Tibial nerve (tissue), 4 donors: ENCODE data around the gene CXCL17. TPM values are rescaled to one million over a fixed set of nuclear protein-coding genes. Genes with fewer than 3 reads are reported as not detected.

ENCODE experiments used
- DNase-seq, 2 donors: peaks; one replicate each; pipeline ENCODE4 v3.0.0-alpha.2; 2019; ENCODE audit warnings: low spot score in 2 of 2
- H3K27ac ChIP-seq, 4 donors: fragments of 200-600 bp; sonication (generic) in 3 of 4; one replicate each; pipeline ENCODE4 v1.5.1; 2017 to 2019; ENCODE audit warnings: mild to moderate bottlenecking in 1 of 4
- H3K27me3 ChIP-seq, 2 donors: fragments of 200-600 bp; sonication (generic) in 1 of 2; one replicate each; pipeline versions ENCODE4 v1.5.1 to v1.6.0; 2017 to 2019
- H3K36me3 ChIP-seq, 3 donors: fragments of 200-600 bp; sonication (generic); one replicate each; pipeline ENCODE4 v1.5.1; 2018 to 2019
- H3K4me1 ChIP-seq, 4 donors: fragments of 200-600 bp; sonication (generic) in 3 of 4; one replicate each; pipeline ENCODE4 v1.5.1; 2017 to 2019
- H3K4me3 ChIP-seq, 4 donors: fragments of 200-600 bp; sonication (generic) in 3 of 4; one replicate each; pipeline ENCODE4 v1.5.1; 2017 to 2019; ENCODE audit warnings: mild to moderate bottlenecking in 1 of 4, moderate library complexity in 1 of 4
- H3K9me3 ChIP-seq, 4 donors: fragments of 200-600 bp; sonication (generic) in 3 of 4; one replicate each; pipeline ENCODE4 v1.5.1; 2017 to 2019
- EP300 ChIP-seq, 2 donors: sonication (generic); formaldehyde crosslinking; IDR thresholded peaks; one replicate each; pipeline ENCODE4 v1.6.1; 2017; ENCODE audit warnings: antibody characterized with exemption in 2 of 2, mild to moderate bottlenecking in 1 of 2
- POLR2A ChIP-seq, 2 donors: fragments of 450-650 bp; IDR thresholded peaks; one replicate each; pipeline ENCODE4 v1.6.1; 2017; ENCODE audit warnings: antibody characterized with exemption in 2 of 2, mild to moderate bottlenecking in 2 of 2, moderate library complexity in 2 of 2
- WGBS, 2 donors: methylation state at CpG; one replicate each; pipeline ENCODE4 v1.1.5; 2018; 5-methylcytosine and 5-hydroxymethylcytosine counted together
- total RNA-seq, 4 donors: library from RNA; depleted of rRNA; stranded (reverse); fragments of >200 nt; gene quantifications; one replicate each; pipeline ENCODE4 v1.1.0, GENCODE V29; 2016
- TF ChIP-seq, protein P1 (sequence below), 5 experiments: fragments of 200-600 bp in 3 of 5; fragments of 450-650 bp in 2 of 5; sonication (generic) in 3 of 5; IDR thresholded peaks; one replicate each; pipeline ENCODE4 v1.5.1; 2016 to 2019; ENCODE audit warnings: antibody characterized with exemption in 5 of 5, mild to moderate bottlenecking in 3 of 5, moderate library complexity in 2 of 5

CXCL17 gene
- total RNA-seq, 4 donors from 2014 or later, result not detected

DNA sequence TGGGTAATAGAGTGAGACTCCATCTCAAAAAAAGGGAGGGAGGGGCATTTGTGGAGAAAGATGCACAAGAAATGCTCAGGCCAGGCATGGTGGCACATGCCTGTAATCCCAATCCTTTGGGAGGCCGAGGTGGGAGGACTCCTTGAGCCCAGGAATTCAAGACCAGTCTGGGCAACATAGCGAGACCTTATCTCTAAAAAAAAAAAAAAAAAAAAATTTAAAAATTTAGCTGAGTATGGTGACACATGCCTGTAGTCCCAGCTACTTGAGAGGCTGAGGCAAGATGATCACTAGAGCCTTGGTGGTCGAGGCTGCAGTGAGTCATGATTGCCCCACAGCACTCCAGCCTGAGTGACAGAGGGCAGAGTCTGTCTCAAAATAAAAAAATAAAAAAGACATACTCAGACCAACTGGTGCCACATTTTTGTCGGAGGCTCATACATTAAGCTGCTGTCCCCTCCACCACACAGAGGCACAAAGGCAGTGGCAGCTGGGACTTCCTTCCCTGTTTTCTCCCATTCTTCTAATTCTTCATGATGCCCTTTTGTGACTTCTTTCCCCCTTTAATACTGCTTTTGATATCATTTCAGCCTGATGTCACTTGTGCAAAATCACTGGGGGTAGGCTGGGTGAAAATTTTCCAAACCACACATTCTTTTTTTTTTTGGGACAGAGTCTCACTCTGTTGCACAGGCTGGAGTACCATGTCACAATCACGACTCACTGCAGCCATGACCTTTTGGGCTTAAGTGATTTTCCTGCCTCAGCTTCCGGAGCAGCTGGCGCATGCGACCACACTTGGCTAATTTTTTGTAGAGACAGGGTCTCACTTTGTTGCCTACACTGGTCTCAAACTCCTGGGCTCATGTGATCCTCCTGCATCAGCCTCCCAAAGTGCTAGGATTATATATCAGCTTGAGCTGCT lies 26.8 kb upstream of the CXCL17 start:
- H3K4me3 ChIP-seq, result no peak overlapping the region
- DNase-seq, result no peak
- H3K9me3 ChIP-seq, result no peaks in the 10 kb centered on the region
- peak overlapping the region in 1 of 4 donors; percentile 11 for H3K27ac ChIP-seq
- H3K36me3 ChIP-seq, result no peaks in the 10 kb centered on the region
- H3K4me1 ChIP-seq, result peaks cover 0 to 31% (median 0%) of the 10 kb centered on the region in 4 donors
- WGBS, 2 donors, result 42 to 50% methylated on average over 8 of the region's 8 CpGs
- TF ChIP-seq, protein P1, sequence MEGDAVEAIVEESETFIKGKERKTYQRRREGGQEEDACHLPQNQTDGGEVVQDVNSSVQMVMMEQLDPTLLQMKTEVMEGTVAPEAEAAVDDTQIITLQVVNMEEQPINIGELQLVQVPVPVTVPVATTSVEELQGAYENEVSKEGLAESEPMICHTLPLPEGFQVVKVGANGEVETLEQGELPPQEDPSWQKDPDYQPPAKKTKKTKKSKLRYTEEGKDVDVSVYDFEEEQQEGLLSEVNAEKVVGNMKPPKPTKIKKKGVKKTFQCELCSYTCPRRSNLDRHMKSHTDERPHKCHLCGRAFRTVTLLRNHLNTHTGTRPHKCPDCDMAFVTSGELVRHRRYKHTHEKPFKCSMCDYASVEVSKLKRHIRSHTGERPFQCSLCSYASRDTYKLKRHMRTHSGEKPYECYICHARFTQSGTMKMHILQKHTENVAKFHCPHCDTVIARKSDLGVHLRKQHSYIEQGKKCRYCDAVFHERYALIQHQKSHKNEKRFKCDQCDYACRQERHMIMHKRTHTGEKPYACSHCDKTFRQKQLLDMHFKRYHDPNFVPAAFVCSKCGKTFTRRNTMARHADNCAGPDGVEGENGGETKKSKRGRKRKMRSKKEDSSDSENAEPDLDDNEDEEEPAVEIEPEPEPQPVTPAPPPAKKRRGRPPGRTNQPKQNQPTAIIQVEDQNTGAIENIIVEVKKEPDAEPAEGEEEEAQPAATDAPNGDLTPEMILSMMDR (IDR thresholded peaks at IDR 0.05), result no peak
- TF ChIP-seq POLR2A (IDR thresholded peaks at IDR 0.05) (no peak), EP300 (IDR thresholded peaks at IDR 0.05) (no peak)
- no peaks in the 10 kb centered on the region for H3K27me3 ChIP-seq

DNA sequence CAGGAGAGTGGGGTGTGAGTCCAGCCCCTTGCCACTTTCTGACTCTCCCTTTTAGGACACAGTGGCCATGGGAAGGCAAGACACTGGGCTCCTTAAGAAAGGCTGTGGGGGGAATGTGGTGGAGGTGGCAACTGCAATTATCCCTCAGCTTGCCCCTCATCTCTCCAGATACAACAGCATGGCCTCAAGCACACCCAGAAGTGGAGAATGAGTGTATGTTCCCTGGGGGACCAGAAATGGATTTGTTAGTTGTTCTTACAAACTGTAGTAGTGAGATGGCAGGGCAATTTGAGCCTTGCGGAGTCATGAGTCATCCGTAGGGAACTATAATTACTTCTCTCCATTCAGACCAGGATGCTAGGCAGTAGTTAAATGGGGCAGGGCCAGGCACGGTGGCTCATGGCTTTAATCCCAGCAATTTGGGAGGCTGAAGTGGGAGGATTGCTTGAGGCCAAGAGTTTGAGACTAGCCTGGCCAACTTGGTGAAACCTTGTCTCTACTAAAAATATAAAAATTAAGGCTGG lies 25.6 kb upstream of the CXCL17 start:
- Histone ChIP-seq H3K36me3 (no peaks in the 10 kb centered on the region), H3K4me1 (peaks cover 0 to 31% (median 0%) of the 10 kb centered on the region in 4 donors), H3K27me3 (no peaks in the 10 kb centered on the region), H3K9me3 (no peaks in the 10 kb centered on the region), H3K27ac (no peak overlapping the region), H3K4me3 (no peak overlapping the region)
- WGBS, 2 donors, result 34 to 57% methylated on average over 3 of the region's 3 CpGs
- no peak for DNase-seq
- TF ChIP-seq, protein P1 (IDR thresholded peaks at IDR 0.05), result no peak
- TF ChIP-seq POLR2A (IDR thresholded peaks at IDR 0.05) (no peak), EP300 (IDR thresholded peaks at IDR 0.05) (no peak)

DNA sequence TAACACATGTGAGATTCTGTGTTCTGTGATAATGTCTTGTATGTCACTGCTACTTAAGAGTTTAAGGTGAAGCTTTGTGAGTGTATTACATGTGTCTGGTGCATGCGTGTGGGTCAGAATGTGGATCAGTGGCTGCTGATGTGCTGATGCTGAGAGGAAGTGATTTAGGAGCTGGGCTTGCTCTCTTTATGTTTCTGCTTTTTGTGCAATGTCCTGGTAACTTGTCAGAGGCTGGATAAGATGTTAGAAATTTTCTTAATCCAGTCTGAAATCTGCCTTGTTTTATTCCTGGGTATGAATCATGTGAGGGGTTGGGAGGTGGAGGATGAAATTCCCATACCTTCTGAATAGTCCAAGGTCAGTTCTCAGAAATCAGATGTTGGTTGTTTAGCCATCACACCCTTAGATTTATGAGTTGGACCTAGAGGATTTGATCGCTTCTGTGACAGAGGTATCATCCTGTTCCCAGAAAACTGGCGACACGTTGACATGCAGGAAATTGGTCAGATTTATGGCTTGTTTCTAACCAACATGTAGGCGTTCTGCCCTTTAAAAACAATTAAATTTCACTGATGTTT lies 24.5 kb upstream of the CXCL17 start:
- DNase-seq, result no peak
- Histone ChIP-seq H3K9me3 (no peaks in the 10 kb centered on the region), H3K27me3 (no peaks in the 10 kb centered on the region), H3K27ac (peak overlapping the region in 1 of 4 donors; percentile 22), H3K4me1 (peaks cover 0 to 40% (median 3%) of the 10 kb centered on the region in 4 donors), H3K36me3 (no peaks in the 10 kb centered on the region), H3K4me3 (no peak overlapping the region)
- TF ChIP-seq, protein P1 (IDR thresholded peaks at IDR 0.05), result no peak
- TF ChIP-seq POLR2A (IDR thresholded peaks at IDR 0.05) (no peak), EP300 (IDR thresholded peaks at IDR 0.05) (no peak)
- 47 to 55% methylated on average over 5 of the region's 5 CpGs for whole genome bisulfite sequencing, 2 donors

DNA sequence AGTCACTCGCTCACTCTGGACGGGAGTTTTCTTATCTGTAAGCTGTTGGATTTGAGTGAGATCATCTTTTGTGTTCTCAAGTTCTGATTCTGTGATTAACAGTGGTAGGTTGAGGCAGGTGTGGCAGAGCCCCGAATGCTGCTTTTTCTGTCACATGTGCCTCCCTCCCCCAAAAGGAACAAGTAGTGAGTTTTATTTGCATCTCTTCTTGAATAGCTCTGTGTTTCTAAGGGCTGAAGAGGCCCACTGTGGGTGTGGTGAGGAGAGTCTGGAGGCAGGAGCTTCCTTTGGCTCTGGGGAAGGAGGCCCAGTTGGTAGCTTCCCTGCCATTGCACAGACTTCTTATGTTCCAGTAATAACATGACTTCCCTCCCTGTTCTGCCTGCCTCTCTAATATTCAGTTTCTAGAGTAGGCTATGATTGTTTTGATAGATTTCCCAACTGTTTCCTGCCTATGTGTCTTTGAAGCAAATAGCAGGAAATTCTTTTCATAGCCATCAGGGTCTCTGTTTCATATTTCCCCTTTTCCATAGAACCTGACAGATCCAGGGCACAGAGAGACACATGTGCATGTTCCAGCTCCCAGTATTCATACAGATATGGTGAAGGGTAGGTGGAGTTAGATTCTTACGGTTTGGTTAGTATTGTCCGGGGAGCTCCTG lies 23.9 kb upstream of the CXCL17 start:
- no peaks in the 10 kb centered on the region for H3K9me3 ChIP-seq
- 51 to 55% methylated on average over 5 of the region's 5 CpGs for WGBS, 2 donors

More for the DNA sequence above, 23.9 kb upstream of the CXCL17 start:
- no peaks in the 10 kb centered on the region for H3K27me3 ChIP-seq
- no peaks in the 10 kb centered on the region for H3K36me3 ChIP-seq
- peak overlapping the region in 3 of 4 donors; percentile 4 to 22 (median 17) for H3K27ac ChIP-seq
- peaks cover 0 to 46% (median 5%) of the 10 kb centered on the region in 4 donors for H3K4me1 ChIP-seq
- TF ChIP-seq POLR2A (IDR thresholded peaks at IDR 0.05) (no peak), EP300 (IDR thresholded peaks at IDR 0.05) (no peak)
- TF ChIP-seq, protein P1 (IDR thresholded peaks at IDR 0.05), result no peak
- DNase-seq, result no peak
- H3K4me3 ChIP-seq, result no peak overlapping the region
